ENCODE results near the gene SFT2D3. TPM values are rescaled to one million over a fixed set of nuclear protein-coding genes. Genes with fewer than 3 reads are reported as not detected.

Gene SFT2D3
- polyA plus RNA-seq, 3 donors = 2.8 to 4.8 (median 3.6) TPM

GRCh38 chr2:127678531-127678930 lies 22.8 kb upstream of the SFT2D3 start:
- no peak overlapping the region for H3K27ac ChIP-seq (ENCODE audit: low read depth, low read length)

GRCh38 chr2:127678991-127679390 lies 22.3 kb upstream of the SFT2D3 start:
- 76 to 86% (median 78%) methylated on average over 4 to 6 of the region's 6 CpGs for WGBS, 3 donors
- H3K27ac ChIP-seq (ENCODE audit: low read depth, low read length) = no peak overlapping the region

More at GRCh38 chr2:127678531-127678930, 22.8 kb upstream of the SFT2D3 start:
- WGBS, 3 donors = 83 to 88% (median 87%) methylated on average over 10 of the region's 10 CpGs

- no peak overlapping the region for H3K27ac ChIP-seq (ENCODE audit: low read depth, low read length)
- WGBS, 3 donors = 74 to 88% (median 87%) methylated on average over 15 of the region's 15 CpGs
Observed at GRCh38 chr2:127679680-127680361, 21.5 kb upstream of the SFT2D3 start.

GRCh38 chr2:127680706-127681287 lies 20.5 kb upstream of the SFT2D3 start:
- no peak overlapping the region for H3K27ac ChIP-seq (ENCODE audit: low read depth, low read length)
- 74 to 85% (median 76%) methylated on average over 19 of the region's 19 CpGs for WGBS, 3 donors

- WGBS, 3 donors = 18 to 55% (median 30%) methylated on average over 25 of the region's 25 CpGs
- H3K27ac ChIP-seq (ENCODE audit: low read depth, low read length) = no peak overlapping the region
Observed at GRCh38 chr2:127681288-127681804, 20.0 kb upstream of the SFT2D3 start.

GRCh38 chr2:127681976-127682857 lies 19.1 kb upstream of the SFT2D3 start:
- 83 to 96% (median 88%) methylated on average over 6 of the region's 6 CpGs for WGBS, 3 donors
- H3K27ac ChIP-seq (ENCODE audit: low read depth, low read length) = no peak overlapping the region

GRCh38 chr2:127683056-127683455 lies 18.2 kb upstream of the SFT2D3 start:
- no peak overlapping the region for H3K27ac ChIP-seq (ENCODE audit: low read depth, low read length)

GRCh38 chr2:127683757-127684156 lies 17.5 kb upstream of the SFT2D3 start:
- WGBS, 3 donors = 51 to 65% (median 61%) methylated on average over 15 of the region's 15 CpGs
- no peak overlapping the region for H3K27ac ChIP-seq (ENCODE audit: low read depth, low read length)

GRCh38 chr2:127685410-127686080 lies 15.8 kb upstream of the SFT2D3 start:
- WGBS, 3 donors = 78 to 82% (median 78%) methylated on average over 8 of the region's 8 CpGs
- H3K27ac ChIP-seq (ENCODE audit: low read depth, low read length) = no peak overlapping the region

- H3K27ac ChIP-seq (ENCODE audit: low read depth, low read length) = no peak overlapping the region
- WGBS, 3 donors = 72 to 87% (median 83%) methylated on average over 1 of the region's 1 CpG
Observed at GRCh38 chr2:127688405-127688804, 12.9 kb upstream of the SFT2D3 start.

- H3K27ac ChIP-seq (ENCODE audit: low read depth, low read length) = no peak overlapping the region
- 91 to 95% (median 91%) methylated on average over 2 of the region's 2 CpGs for WGBS, 3 donors
Observed at GRCh38 chr2:127690696-127691095, 10.6 kb upstream of the SFT2D3 start.

GRCh38 chr2:127694986-127695385 lies 6.3 kb upstream of the SFT2D3 start:
- no peak overlapping the region for H3K27ac ChIP-seq (ENCODE audit: low read depth, low read length)
- WGBS, 3 donors = 81 to 91% (median 85%) methylated on average over 9 of the region's 9 CpGs

GRCh38 chr2:127695491-127696472 lies 5.5 kb upstream of the SFT2D3 start:
- H3K27ac ChIP-seq (ENCODE audit: low read depth, low read length) = no peak overlapping the region
- 20 to 36% (median 24%) methylated on average over 44 to 52 of the region's 52 CpGs for WGBS, 3 donors

- 93 to 96% (median 96%) methylated on average over 21 of the region's 21 CpGs for WGBS, 3 donors
- H3K27ac ChIP-seq (ENCODE audit: low read depth, low read length) = no peak overlapping the region
Observed at GRCh38 chr2:127697482-127698180, 3.7 kb upstream of the SFT2D3 start.

- 95 to 96% (median 95%) methylated on average over 27 of the region's 27 CpGs for WGBS, 3 donors
- H3K27ac ChIP-seq (ENCODE audit: low read depth, low read length) = no peak overlapping the region
Observed at GRCh38 chr2:127698553-127699355, 2.5 kb upstream of the SFT2D3 start.

GRCh38 chr2:127700527-127701192 lies 637 bp upstream of the SFT2D3 start:
- 55 to 63% (median 61%) methylated on average over 17 of the region's 17 CpGs for WGBS, 3 donors
- H3K27ac ChIP-seq (ENCODE audit: low read depth, low read length) = no peak overlapping the region
